ENCODE results near the gene GJA9.

DNA sequence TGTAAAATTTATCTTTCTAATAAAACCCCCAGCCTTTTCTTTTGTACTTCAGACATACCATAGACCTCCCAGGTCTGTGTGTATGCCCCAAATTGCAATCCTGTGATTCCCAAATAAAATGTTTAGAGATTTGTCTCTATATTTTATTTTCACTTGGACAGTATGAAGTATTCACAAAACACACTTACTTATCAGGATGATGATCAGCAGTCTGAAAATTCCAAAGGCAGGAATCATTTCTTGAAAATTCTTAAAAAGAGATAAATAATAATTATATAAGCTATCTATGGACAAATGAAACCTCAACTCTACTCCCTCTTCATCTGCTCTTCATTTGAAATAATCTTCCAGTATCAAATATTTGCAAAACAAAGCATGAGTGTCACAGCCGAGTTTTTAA, 11.6 kb upstream of the GJA9 start:
- TF ChIP-seq, protein P1, sequence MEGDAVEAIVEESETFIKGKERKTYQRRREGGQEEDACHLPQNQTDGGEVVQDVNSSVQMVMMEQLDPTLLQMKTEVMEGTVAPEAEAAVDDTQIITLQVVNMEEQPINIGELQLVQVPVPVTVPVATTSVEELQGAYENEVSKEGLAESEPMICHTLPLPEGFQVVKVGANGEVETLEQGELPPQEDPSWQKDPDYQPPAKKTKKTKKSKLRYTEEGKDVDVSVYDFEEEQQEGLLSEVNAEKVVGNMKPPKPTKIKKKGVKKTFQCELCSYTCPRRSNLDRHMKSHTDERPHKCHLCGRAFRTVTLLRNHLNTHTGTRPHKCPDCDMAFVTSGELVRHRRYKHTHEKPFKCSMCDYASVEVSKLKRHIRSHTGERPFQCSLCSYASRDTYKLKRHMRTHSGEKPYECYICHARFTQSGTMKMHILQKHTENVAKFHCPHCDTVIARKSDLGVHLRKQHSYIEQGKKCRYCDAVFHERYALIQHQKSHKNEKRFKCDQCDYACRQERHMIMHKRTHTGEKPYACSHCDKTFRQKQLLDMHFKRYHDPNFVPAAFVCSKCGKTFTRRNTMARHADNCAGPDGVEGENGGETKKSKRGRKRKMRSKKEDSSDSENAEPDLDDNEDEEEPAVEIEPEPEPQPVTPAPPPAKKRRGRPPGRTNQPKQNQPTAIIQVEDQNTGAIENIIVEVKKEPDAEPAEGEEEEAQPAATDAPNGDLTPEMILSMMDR (IDR thresholded peaks at IDR 0.05; ENCODE audit: insufficient read depth, low read length): no peak
- TF ChIP-seq POLR2AphosphoS5 (IDR thresholded peaks at IDR 0.05; ENCODE audit: low read depth) (no peak), SPI1 (IDR thresholded peaks at IDR 0.05; ENCODE audit: borderline replicate concordance, low read depth) (no peak), GABPA (IDR thresholded peaks at IDR 0.05; ENCODE audit: low read depth) (no peak)
- TF ChIP-seq, protein P2, sequence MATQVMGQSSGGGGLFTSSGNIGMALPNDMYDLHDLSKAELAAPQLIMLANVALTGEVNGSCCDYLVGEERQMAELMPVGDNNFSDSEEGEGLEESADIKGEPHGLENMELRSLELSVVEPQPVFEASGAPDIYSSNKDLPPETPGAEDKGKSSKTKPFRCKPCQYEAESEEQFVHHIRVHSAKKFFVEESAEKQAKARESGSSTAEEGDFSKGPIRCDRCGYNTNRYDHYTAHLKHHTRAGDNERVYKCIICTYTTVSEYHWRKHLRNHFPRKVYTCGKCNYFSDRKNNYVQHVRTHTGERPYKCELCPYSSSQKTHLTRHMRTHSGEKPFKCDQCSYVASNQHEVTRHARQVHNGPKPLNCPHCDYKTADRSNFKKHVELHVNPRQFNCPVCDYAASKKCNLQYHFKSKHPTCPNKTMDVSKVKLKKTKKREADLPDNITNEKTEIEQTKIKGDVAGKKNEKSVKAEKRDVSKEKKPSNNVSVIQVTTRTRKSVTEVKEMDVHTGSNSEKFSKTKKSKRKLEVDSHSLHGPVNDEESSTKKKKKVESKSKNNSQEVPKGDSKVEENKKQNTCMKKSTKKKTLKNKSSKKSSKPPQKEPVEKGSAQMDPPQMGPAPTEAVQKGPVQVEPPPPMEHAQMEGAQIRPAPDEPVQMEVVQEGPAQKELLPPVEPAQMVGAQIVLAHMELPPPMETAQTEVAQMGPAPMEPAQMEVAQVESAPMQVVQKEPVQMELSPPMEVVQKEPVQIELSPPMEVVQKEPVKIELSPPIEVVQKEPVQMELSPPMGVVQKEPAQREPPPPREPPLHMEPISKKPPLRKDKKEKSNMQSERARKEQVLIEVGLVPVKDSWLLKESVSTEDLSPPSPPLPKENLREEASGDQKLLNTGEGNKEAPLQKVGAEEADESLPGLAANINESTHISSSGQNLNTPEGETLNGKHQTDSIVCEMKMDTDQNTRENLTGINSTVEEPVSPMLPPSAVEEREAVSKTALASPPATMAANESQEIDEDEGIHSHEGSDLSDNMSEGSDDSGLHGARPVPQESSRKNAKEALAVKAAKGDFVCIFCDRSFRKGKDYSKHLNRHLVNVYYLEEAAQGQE (IDR thresholded peaks at IDR 0.05; ENCODE audit: insufficient replicate concordance, low read depth): no peak

All from HL-60 (cell line).